Measurements from ENCODE around the gene EPHB2.

EPHB2 gene

DNA sequence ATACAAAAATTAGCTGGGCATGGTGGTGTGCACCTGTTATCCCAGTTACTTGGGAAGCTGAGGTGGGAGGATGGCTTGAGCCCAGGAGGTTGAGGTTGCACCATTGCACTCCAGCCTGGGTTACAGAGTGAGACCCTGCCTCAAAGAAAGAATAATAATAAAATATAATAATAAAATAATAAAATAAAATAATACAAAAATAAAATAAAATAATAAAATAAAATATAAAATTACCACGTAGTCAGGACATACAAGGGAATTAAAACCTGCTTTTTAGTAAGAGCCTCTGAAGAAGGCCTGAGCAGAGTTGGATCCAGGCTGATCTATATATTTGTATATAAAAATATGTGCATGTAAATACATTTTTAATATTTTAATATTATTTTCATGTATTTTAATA is 41.7 kb downstream of the EPHB2 start:
- H3K36me3 ChIP-seq, result no peaks in the 10 kb centered on the region
- TF ChIP-seq, protein P1, sequence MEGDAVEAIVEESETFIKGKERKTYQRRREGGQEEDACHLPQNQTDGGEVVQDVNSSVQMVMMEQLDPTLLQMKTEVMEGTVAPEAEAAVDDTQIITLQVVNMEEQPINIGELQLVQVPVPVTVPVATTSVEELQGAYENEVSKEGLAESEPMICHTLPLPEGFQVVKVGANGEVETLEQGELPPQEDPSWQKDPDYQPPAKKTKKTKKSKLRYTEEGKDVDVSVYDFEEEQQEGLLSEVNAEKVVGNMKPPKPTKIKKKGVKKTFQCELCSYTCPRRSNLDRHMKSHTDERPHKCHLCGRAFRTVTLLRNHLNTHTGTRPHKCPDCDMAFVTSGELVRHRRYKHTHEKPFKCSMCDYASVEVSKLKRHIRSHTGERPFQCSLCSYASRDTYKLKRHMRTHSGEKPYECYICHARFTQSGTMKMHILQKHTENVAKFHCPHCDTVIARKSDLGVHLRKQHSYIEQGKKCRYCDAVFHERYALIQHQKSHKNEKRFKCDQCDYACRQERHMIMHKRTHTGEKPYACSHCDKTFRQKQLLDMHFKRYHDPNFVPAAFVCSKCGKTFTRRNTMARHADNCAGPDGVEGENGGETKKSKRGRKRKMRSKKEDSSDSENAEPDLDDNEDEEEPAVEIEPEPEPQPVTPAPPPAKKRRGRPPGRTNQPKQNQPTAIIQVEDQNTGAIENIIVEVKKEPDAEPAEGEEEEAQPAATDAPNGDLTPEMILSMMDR (IDR thresholded peaks at IDR 0.05), result no peak
- no peak overlapping the region for H3K4me3 ChIP-seq (ENCODE audit: low read depth in 1 of 2, low read length in 1 of 2)
- no peaks in the 10 kb centered on the region for H3K9me3 ChIP-seq
- H3K27me3 ChIP-seq, result no peaks in the 10 kb centered on the region
- peaks cover 0 to 4% of the 10 kb centered on the region in 2 experiments for H3K4me1 ChIP-seq (ENCODE audit: control insufficient read depth in 1 of 2, insufficient read depth in 1 of 2, low read depth in 1 of 2, low read length in 1 of 2)
- no peak overlapping the region for H3K27ac ChIP-seq

DNA sequence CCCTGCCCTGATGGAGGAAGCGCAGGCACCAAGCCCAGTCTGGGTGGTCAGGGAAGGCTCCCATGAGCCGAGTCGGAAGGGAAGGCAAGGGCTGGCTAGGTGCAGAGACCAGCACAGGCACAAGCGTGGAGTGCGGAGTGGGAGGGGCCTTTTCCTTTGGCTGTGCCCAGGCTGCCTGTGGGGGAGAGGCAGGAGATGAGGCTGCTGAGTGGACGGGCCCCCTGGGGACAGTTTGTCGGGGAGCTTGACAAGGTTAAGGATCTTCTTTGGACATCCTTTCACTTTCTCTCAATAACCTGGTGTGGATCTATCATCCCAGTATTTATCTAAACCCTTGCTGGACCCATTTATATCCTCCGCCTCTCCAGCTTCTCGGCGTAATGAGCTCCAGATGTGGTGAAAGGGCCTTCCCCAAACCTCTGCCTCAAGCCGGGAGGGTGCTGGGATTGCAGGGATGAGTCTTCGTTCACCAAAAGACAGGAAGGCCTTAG is 42.9 kb downstream of the EPHB2 start:
- Histone ChIP-seq H3K27ac (no peak overlapping the region), H3K4me3 (ENCODE audit: low read depth in 1 of 2, low read length in 1 of 2) (no peak overlapping the region), H3K4me1 (ENCODE audit: control insufficient read depth in 1 of 2, insufficient read depth in 1 of 2, low read depth in 1 of 2, low read length in 1 of 2) (peaks cover 0 to 4% of the 10 kb centered on the region in 2 experiments), H3K36me3 (no peaks in the 10 kb centered on the region), H3K9me3 (no peaks in the 10 kb centered on the region), H3K27me3 (no peaks in the 10 kb centered on the region)
- TF ChIP-seq, protein P1 (IDR thresholded peaks at IDR 0.05), result no peak

DNA sequence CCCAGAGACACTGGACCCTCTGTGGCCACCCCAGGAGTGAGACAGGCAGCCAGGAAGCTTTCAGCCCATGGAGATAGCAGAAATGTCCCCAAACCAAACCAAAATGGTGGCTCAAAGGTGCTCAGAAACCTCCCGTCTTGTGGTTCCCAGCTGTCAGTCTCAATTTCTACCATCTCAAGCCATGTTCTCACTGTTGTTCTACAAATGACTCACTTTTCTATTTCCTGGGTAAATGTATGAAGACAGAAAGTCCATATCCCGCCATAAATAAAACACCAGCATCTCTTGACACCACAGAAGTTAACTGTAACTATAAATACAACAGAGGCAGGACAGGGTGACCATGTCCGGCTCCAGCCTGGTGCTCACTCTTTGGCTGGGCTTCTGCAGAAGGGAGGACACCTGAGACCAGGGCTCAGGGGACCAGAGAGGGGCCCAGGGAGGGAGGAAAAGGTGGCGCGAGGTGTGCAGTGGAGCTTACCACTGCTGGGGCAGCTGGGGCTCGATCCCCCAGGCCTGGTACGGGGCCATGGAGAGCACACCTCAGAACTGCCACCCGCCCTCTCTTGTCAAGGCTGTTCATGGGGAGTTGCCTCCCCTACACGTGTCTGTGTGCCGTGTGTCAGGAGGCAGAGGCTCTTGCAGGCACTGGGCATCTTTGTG is 43.6 kb downstream of the EPHB2 start:
- Histone ChIP-seq H3K27ac (no peak overlapping the region), H3K4me1 (ENCODE audit: control insufficient read depth in 1 of 2, insufficient read depth in 1 of 2, low read depth in 1 of 2, low read length in 1 of 2) (peaks cover 0 to 4% of the 10 kb centered on the region in 2 experiments)

DNA sequence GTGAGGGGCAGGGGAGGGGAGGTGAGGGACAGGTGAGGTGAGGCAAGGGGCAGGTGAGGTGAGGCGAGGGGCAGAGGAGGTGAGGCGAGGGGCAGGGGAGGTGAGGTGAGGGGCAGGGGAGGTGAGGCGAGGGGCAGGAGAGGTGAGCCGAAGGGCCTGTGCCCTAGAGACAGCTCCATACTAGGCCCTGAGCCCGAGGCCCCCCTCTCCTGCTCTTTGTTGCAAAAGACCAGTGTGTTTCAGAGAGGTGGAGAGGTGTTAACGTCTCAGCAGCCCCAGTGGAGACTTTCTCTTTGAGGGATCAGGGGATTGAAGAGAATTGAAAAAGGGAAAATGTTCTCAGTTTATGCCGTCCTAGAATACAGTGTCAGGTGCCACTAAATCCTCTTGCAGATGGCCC is 44.2 kb downstream of the EPHB2 start:
- H3K36me3 ChIP-seq, result no peaks in the 10 kb centered on the region
- H3K27ac ChIP-seq, result no peak overlapping the region
- H3K27me3 ChIP-seq, result no peaks in the 10 kb centered on the region
- TF ChIP-seq, protein P1 (IDR thresholded peaks at IDR 0.05), result no peak
- H3K4me1 ChIP-seq (ENCODE audit: control insufficient read depth in 1 of 2, insufficient read depth in 1 of 2, low read depth in 1 of 2, low read length in 1 of 2), result peaks cover 0 to 4% of the 10 kb centered on the region in 2 experiments
- no peaks in the 10 kb centered on the region for H3K9me3 ChIP-seq
- H3K4me3 ChIP-seq (ENCODE audit: low read depth in 1 of 2, low read length in 1 of 2), result no peak overlapping the region

More for the DNA sequence above, 43.6 kb downstream of the EPHB2 start:
- H3K4me3 ChIP-seq (ENCODE audit: low read depth in 1 of 2, low read length in 1 of 2), result no peak overlapping the region
- H3K27me3 ChIP-seq, result no peaks in the 10 kb centered on the region
- TF ChIP-seq, protein P1 (IDR thresholded peaks at IDR 0.05), result no peak
- no peaks in the 10 kb centered on the region for H3K36me3 ChIP-seq
- H3K9me3 ChIP-seq, result no peaks in the 10 kb centered on the region

DNA sequence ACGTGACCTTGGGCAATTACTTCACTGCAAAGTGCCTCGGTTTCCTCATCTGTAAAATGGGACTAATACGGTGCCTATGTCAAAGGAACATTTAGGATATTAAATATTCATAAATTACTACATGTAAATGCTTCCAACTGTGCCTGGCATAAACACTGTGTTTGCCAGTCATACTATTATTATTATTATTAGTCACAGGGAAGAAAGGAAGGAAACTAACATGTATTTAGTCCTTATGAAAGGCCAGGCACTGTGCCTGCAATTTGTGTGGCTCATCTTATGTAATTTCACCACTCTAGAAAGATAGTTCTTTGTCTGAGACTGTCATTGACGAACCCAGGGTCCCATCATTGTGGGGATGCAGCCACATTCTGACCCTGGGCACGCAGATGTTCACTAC is 45.0 kb downstream of the EPHB2 start:
- TF ChIP-seq, protein P1 (IDR thresholded peaks at IDR 0.05), result no peak
- no peaks in the 10 kb centered on the region for H3K4me1 ChIP-seq (ENCODE audit: control insufficient read depth in 1 of 2, insufficient read depth in 1 of 2, low read depth in 1 of 2, low read length in 1 of 2)
- H3K4me3 ChIP-seq (ENCODE audit: low read depth in 1 of 2, low read length in 1 of 2), result no peak overlapping the region
- H3K27me3 ChIP-seq, result no peaks in the 10 kb centered on the region
- no peak overlapping the region for H3K27ac ChIP-seq
- H3K36me3 ChIP-seq, result no peaks in the 10 kb centered on the region
- no peaks in the 10 kb centered on the region for H3K9me3 ChIP-seq
